Uterus (tissue), 2 donors: ENCODE data around the gene SORD.
"Not testable (repeated sequence)": the region's sequence is repeated elsewhere in the genome, so short reads cannot be mapped to it uniquely, and the experiment has no call there.

Experiments
- POLR2A ChIP-seq, 2 donors: fragments of 450-650 bp; IDR thresholded peaks; one replicate each; pipeline ENCODE4 v1.6.1; 2016; ENCODE audit warnings: antibody characterized with exemption in 2 of 2, mild to moderate bottlenecking in 1 of 2, moderate library complexity in 1 of 2
- TF ChIP-seq, protein P1 (sequence below), 4 experiments: fragments of 200-600 bp in 2 of 4; fragments of 450-650 bp in 2 of 4; sonication (generic) in 2 of 4; IDR thresholded peaks; one replicate each; pipeline ENCODE4 v1.5.1; 2016 to 2019; ENCODE audit warnings: antibody characterized with exemption in 4 of 4, mild to moderate bottlenecking in 2 of 4, moderate library complexity in 1 of 4

DNA sequence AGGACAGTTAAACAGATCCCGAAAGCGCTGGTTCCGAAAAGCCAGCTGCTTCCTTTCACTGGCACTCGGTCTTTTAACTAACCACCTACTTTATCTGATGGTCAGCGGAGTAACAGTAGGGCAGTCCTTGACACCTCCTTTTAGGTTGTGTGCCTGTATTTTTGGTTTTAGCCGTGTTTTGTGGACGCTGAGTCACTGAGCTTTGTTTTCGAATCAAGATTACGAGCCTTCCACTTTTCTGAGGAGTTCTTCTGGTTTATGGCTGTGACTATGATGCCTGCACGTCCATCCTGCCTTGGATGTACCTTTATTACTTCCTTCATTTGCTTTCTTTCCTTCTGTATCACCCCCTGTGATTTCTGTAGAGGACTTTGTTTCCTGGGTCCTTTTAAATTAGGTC is 59.4 kb downstream of the SORD start:
- TF ChIP-seq, protein P1, sequence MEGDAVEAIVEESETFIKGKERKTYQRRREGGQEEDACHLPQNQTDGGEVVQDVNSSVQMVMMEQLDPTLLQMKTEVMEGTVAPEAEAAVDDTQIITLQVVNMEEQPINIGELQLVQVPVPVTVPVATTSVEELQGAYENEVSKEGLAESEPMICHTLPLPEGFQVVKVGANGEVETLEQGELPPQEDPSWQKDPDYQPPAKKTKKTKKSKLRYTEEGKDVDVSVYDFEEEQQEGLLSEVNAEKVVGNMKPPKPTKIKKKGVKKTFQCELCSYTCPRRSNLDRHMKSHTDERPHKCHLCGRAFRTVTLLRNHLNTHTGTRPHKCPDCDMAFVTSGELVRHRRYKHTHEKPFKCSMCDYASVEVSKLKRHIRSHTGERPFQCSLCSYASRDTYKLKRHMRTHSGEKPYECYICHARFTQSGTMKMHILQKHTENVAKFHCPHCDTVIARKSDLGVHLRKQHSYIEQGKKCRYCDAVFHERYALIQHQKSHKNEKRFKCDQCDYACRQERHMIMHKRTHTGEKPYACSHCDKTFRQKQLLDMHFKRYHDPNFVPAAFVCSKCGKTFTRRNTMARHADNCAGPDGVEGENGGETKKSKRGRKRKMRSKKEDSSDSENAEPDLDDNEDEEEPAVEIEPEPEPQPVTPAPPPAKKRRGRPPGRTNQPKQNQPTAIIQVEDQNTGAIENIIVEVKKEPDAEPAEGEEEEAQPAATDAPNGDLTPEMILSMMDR (IDR thresholded peaks at IDR 0.05) = not testable (repeated sequence)
- TF ChIP-seq POLR2A (IDR thresholded peaks at IDR 0.05) = not testable (repeated sequence)
